GM21381 (cell line): ENCODE measurements around the gene GATAD2B.
"Not testable (repeated sequence)": the region's sequence is repeated elsewhere in the genome, so short reads cannot be mapped to it uniquely, and the experiment has no call there.

ENCODE experiments used
- ATAC-seq: cut with Tn5 transposase; IDR thresholded peaks from one replicate; pipeline ENCODE4 v1.9.1; 2021; ENCODE audit warnings: mild to moderate bottlenecking, moderate library complexity; ENCODE audit not compliant: unreplicated experiment

GATAD2B gene

GRCh38 chr1:153768316-153769181 is 154.2 kb downstream of the GATAD2B start:
- ATAC-seq = no peak

- no peak for ATAC-seq
Observed at GRCh38 chr1:153767519-153767918, 155.3 kb downstream of the GATAD2B start.

GRCh38 chr1:153766663-153767062 is 156.1 kb downstream of the GATAD2B start:
- not testable (repeated sequence) for ATAC-seq

GRCh38 chr1:153764310-153764709 is 158.5 kb downstream of the GATAD2B start:
- ATAC-seq = no peak

- no peak for ATAC-seq
Observed at GRCh38 chr1:153763365-153764225, 159.2 kb downstream of the GATAD2B start.

- no peak for ATAC-seq
Observed at GRCh38 chr1:153760440-153760839, 162.3 kb downstream of the GATAD2B start.
